Esophagus (tissue), 2 donors: ENCODE measurements around the gene TNFSF12. TPM values are rescaled to one million over a fixed set of nuclear protein-coding genes. Genes with fewer than 3 reads are reported as not detected.

ENCODE experiments used
- H3K27ac ChIP-seq, 2 donors: one replicate each; pipeline ENCODE4 v1.5.1; 2013; ENCODE audit warnings: low read depth in 2 of 2, mild to moderate bottlenecking in 2 of 2, inconsistent platforms in 1 of 2, low read length in 1 of 2, moderate library complexity in 1 of 2
- H3K27me3 ChIP-seq, 2 donors: one replicate each; pipeline ENCODE4 v1.6.1; 2013; ENCODE audit warnings: low read length in 2 of 2, control low read depth in 1 of 2, mild to moderate bottlenecking in 1 of 2; ENCODE audit not compliant: insufficient read depth in 2 of 2, control insufficient read depth in 1 of 2
- H3K36me3 ChIP-seq, 2 donors: one replicate each; pipeline ENCODE4 v1.6.1; 2013; ENCODE audit warnings: low read length in 1 of 2; ENCODE audit not compliant: control insufficient read depth in 2 of 2, insufficient read depth in 2 of 2
- H3K4me1 ChIP-seq, 2 donors: one replicate each; pipeline ENCODE4 v1.6.1; 2013; ENCODE audit warnings: low read length in 1 of 2; ENCODE audit not compliant: control insufficient read depth in 2 of 2, insufficient read depth in 2 of 2
- H3K4me3 ChIP-seq, 2 donors: one replicate each; pipeline ENCODE4 v1.5.1; 2013; ENCODE audit warnings: low read length in 2 of 2, mild to moderate bottlenecking in 2 of 2, low read depth in 1 of 2, moderate library complexity in 1 of 2
- H3K9me3 ChIP-seq, 2 donors: one replicate each; pipeline ENCODE4 v1.6.1; 2013; ENCODE audit warnings: mild to moderate bottlenecking in 2 of 2, low read depth in 1 of 2, low read length in 1 of 2, moderate library complexity in 1 of 2; ENCODE audit not compliant: control insufficient read depth in 2 of 2, insufficient read depth in 1 of 2
- WGBS, 2 donors: extraction: QIAGEN DNeasy Blood & Tissue Kit; methylation state at CpG; one replicate each; pipeline ENCODE4 v1.1.7; 2013; 5-methylcytosine and 5-hydroxymethylcytosine counted together
- polyA plus RNA-seq, 2 donors: library from polyadenylated mRNA; stranded (reverse); fragments of 200-250 nt; gene quantifications; one replicate each; pipeline ENCODE4 v1.2.3, GENCODE V29; 2013
- donor health status: healthy with polysubstance abuse.
- donor health status: Bipolar disorder and iron deficiency.

TNFSF12 gene
- polyA plus RNA-seq, 2 donors: 8.0 to 13.0 TPM

DNA sequence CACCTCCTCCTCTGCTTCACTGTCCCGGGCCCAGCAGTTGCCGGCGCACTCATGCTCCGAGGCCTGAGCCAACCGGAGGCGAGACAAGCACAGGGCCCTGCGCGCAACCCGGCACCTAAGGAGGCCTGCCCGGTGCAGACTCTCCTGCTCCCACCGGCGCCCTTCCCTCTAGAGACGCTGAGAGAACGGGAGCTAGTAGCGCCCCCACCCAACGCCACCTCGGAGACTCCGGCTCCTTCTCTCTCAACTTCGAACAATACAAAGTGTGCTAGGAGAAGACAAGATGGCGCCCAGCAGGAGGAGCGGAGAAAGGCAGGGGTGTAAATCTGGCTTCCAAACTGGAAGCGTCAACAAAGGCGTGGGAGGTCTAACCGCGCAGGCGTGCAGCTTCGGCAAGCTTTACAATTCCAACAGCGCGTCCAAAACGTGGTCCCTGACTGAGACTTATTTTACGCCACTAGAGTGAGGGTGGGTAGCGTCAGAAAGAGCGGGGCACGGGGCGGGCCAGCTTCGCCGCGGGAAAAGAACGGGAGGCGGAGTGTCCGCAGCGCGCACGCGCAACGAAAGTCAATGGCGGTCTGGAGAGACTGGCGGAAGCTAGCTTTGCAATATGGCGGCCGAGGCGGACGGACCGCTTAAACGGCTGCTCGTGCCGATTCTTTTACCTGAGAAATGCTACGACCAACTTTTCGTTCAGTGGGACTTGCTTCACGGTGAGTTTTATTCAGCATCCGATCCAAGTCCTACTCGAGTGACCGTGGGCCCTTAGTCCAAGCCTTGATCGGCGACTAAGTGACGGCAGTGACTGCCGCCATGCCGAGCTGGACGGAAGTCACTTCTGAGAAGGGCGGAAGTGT lies 34.6 kb downstream of the TNFSF12 start, which contains the start of gene MPDU1:
MPDU1 (plus strand) TSS at position 600 of the 857 bp plus-strand sequence; CDS start at position 611, 11 bp downstream.
- H3K9me3 ChIP-seq: no peaks in the 10 kb centered on the region
- WGBS, 2 donors: 14% methylated on average over 69 of the region's 69 CpGs
- peak within 1 kb of the TSS; percentile 65 to 68 for H3K4me3 ChIP-seq
- H3K4me1 ChIP-seq: peaks cover 9 to 40% of the 10 kb centered on the region in 2 donors
- peaks cover 0 to 10% of the 10 kb centered on the region in 2 donors for H3K36me3 ChIP-seq
- H3K27me3 ChIP-seq: no peaks in the 10 kb centered on the region
- H3K27ac ChIP-seq: peak within 1 kb of the TSS; percentile 97 to 100

DNA sequence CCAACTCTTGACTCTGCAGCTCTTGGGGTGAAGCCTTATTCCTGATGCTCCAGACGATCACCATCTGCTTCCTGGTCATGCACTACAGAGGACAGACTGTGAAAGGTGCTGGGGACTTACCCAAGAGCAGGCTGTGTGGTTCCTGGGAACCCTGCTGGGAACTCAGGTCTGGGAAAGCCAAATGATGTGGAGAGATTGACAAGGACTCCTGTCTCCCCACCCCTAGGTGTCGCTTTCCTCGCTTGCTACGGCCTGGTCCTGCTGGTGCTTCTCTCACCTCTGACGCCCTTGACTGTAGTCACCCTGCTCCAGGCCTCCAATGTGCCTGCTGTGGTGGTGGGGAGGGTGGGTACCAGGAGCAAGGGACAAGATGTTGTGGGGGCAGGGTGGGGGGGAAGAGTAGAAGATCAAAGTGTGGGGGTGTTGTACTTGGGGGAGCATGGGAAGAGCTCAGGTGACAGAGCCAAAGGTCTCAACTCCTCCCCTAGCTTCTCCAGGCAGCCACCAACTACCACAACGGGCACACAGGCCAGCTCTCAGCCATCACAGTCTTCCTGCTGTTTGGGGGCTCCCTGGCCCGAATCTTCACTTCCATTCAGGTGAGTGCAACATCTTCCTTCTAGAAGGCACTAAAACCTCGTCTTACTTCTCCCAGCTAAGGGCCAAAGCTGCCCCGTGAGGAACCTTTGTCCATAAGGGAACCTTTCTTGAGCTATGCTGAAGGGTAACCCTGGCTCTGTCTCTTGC lies 38.0 kb downstream of the TNFSF12 start:
- Histone ChIP-seq H3K9me3 (no peaks in the 10 kb centered on the region), H3K36me3 (peaks cover 6 to 9% of the 10 kb centered on the region in 2 donors), H3K27ac (peak overlapping the region; percentile 85 to 97), H3K4me1 (peaks cover 9 to 20% of the 10 kb centered on the region in 2 donors), H3K27me3 (no peaks in the 10 kb centered on the region), H3K4me3 (no peak overlapping the region)
- 45 to 53% methylated on average over 9 of the region's 9 CpGs for WGBS, 2 donors

DNA sequence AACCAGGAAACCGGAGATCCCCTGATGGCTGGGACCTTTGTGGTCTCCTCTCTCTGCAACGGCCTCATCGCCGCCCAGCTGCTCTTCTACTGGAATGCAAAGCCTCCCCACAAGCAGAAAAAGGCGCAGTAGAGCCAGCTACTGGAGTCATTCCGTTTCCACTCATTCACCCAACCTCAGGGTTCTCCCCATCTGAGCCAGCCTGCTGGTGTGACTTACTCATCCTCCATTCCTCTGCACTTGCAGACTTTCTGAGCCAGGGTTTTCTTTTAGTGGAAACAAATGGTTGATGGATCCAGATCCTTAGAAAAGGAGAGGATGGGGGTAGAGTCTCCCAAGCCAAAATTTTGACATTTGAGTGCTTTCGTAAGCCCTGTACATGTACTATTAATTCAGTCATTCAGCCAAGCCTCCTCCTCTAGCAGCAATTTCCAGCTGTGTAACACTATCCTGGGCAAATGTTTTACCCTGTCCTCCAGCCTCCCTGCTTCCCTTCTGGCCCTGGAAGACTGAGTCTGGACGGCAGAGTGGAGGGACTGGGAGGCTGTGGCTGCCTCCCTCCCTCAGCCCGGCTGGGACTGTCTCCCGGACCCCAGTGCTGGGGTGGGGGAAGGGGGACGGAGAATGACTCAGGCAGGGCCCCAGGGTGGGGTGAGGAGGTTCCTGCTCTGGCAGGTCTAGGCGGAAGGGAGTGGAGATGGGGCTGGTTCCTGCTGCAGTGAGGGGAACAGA lies 38.7 kb downstream of the TNFSF12 start:
- Histone ChIP-seq H3K9me3 (no peaks in the 10 kb centered on the region), H3K4me1 (peaks cover 9 to 14% of the 10 kb centered on the region in 2 donors), H3K4me3 (peak overlapping the region; percentile 61 to 72), H3K27me3 (no peaks in the 10 kb centered on the region), H3K27ac (peak overlapping the region; percentile 85 to 97), H3K36me3 (peaks cover 6 to 15% of the 10 kb centered on the region in 2 donors)
- WGBS, 2 donors: 42 to 61% methylated on average over 12 of the region's 12 CpGs

DNA sequence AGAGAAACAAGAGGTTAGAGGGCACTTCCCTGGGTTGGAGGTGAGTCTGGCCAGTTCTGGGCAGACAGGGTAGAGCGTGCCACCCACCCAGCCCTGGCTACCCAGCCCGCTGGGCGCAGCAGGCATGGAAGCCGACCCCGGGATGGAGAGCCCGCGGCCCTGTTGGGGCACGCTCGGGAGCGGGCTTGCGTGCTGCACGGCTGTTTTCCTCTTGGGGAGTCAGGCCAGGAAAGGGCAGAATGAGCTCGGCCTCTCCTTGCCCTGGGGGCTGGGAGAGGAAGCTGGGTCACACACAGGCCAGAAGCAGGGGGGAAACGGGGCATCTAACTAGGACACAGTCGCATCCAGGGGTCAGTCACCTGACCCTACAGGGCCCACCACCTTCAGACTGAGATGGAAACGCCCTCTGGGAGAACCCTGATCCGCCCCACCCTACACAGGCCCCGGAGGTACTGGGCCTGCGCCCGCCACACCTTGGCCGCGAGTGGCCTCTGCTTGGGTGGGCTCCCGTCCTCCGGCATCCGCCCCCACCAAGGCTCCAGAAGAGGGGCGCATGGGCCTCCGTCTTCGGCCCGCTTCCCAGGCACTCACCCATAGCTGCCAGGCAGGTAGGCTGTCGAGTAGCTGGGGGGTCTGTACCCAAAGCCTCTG lies 39.8 kb downstream of the TNFSF12 start:
- peaks cover 12 to 24% of the 10 kb centered on the region in 2 donors for H3K36me3 ChIP-seq
- peak overlapping the region; percentile 61 to 72 for H3K4me3 ChIP-seq
- peaks cover 2 to 6% of the 10 kb centered on the region in 2 donors for H3K4me1 ChIP-seq
- 34 to 51% methylated on average over 27 to 30 of the region's 30 CpGs for WGBS, 2 donors
- H3K9me3 ChIP-seq: no peaks in the 10 kb centered on the region
- peak overlapping the region; percentile 85 to 97 for H3K27ac ChIP-seq
- no peaks in the 10 kb centered on the region for H3K27me3 ChIP-seq

DNA sequence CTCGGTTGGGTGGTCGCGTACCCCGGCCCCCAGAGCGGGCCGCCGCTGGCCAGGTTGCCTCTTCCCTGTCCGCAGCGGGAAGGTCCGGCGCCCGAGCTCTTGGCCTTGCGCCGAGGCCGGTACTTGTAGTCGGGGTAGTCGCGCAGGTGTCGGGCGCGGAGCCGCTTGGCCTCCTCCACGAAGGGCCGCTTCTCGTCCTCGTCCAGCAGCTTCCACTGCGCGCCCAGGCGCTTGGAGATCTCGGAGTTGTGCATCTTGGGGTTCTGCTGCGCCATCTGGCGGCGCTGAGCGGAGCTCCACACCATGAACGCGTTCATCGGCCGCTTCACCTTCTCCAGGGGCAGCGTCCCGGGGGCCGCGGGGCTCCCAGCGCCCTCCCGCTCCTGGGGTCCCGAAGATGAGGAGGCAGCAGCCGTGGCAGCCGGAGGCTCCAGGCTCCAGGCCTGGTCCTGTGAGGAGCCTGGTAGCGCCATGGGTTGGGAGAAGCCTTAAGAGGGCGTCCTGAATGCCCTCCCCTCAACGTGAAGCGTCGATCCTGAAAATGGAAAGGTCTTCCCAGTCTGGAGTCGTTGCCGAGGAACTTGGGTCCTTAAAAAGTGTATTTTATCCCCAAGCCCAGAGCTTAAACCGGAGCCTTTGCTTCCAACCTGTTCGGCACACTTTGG lies 40.5 kb downstream of the TNFSF12 start:
- H3K4me3 ChIP-seq: peak overlapping the region; percentile 61 to 72
- H3K4me1 ChIP-seq: peaks cover 2 to 5% of the 10 kb centered on the region in 2 donors
- 16% methylated on average over 56 of the region's 56 CpGs for WGBS, 2 donors
- peak overlapping the region; percentile 85 to 97 for H3K27ac ChIP-seq
- no peaks in the 10 kb centered on the region for H3K9me3 ChIP-seq
- H3K36me3 ChIP-seq: peaks cover 12 to 26% of the 10 kb centered on the region in 2 donors
- H3K27me3 ChIP-seq: no peaks in the 10 kb centered on the region

DNA sequence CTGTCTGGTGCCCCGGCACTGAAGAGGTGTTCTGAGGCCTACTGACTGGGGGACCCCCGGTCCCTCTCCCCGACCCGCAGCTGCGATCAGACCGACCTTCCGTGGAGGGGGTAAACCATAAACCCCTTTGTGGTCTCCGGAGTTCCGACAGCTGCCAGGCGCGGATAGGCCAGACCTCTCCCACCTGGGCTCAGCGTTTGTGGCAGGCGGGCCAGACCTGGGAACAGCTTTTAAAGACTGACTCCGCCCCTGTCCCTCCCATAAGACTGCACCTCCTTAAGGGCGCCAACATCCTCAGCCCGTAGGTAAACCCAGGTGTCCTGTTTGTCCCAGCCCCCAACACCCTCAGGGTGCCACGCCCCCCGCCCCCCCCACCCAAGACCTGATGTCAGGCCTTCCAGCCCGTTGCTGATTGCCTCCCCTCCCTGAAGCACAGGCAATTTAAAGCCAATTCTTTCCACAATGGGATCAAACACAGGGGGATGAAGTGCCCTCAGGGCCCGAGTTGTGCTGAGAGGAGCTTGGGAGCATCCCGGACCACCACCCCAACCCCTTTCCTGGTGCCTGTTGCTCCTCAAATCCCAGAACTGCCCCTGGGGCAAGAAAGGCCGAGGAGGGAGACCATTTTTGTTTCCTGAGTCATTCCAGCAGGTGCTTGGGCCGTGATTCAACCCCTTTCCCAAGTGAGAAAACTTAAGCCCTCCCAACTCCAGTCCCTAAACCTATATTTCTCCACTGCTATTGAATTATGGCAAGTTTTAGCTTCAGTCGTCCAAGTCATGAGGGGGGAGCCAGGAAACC lies 41.2 kb downstream of the TNFSF12 start, which contains the start of gene SOX15:
SOX15 (minus strand) TSS at position 204 of the 801 bp plus-strand sequence. CDS start 418 bp downstream, outside the sequence.
- no peaks in the 10 kb centered on the region for H3K9me3 ChIP-seq
- H3K27ac ChIP-seq: peak within 1 kb of the TSS; percentile 85 to 97
- 39 to 53% methylated on average over 24 of the region's 24 CpGs for WGBS, 2 donors
- H3K4me3 ChIP-seq: peak within 1 kb of the TSS; percentile 61 to 72
- H3K36me3 ChIP-seq: peaks cover 12 to 30% of the 10 kb centered on the region in 2 donors
- H3K27me3 ChIP-seq: no peaks in the 10 kb centered on the region
- peaks cover 2% of the 10 kb centered on the region in 2 donors for H3K4me1 ChIP-seq

DNA sequence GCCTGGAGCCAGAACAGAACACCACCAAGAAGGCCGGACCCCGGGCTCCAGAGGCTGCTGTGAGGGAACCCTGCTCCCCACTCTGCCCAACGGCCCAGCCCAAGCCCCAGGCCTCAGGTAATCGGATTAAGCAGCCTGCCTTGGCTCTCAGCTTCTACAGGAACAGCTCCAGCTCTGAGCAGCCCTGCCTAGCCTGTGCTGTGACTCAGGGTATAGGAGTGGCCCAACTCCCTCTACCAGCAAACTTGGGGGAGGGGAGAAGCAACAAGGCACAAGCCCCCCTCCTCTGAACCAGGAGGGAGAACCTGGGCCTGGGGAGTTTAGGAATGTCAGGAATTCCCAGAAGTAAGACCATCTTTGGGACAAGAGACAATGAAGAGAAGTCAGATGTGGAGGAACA lies 41.9 kb downstream of the TNFSF12 start:
- Histone ChIP-seq H3K4me3 (no peak overlapping the region), H3K27me3 (no peaks in the 10 kb centered on the region), H3K4me1 (peaks cover 2% of the 10 kb centered on the region in 2 donors), H3K27ac (peak overlapping the region; percentile 85 to 93), H3K9me3 (no peaks in the 10 kb centered on the region), H3K36me3 (peaks cover 12 to 34% of the 10 kb centered on the region in 2 donors)
- 46 to 57% methylated on average over 4 of the region's 4 CpGs for WGBS, 2 donors

DNA sequence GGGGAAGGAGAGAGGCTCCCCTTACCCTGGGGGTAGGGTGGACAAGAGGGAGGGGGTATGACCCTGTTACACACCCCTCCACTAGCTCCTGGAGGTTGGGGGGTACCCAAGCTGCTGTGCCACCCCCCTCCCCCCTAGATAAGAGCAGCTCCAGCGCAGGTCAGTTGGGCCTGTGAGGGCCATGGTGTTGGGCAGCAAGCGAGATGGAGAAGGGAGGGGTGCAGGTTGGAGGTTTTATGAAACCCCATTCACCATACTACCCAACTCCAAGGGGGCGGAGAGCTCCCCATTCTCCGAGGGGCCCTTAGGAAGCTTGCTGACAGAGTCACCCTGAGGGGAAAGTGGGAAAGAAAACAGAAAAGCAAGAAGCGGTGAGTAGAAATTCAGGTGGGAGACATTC lies 42.7 kb downstream of the TNFSF12 start:
- Histone ChIP-seq H3K9me3 (no peaks in the 10 kb centered on the region), H3K27me3 (no peaks in the 10 kb centered on the region), H3K4me3 (no peak overlapping the region), H3K27ac (peak overlapping the region; percentile 85 to 93), H3K4me1 (peaks cover 0 to 2% of the 10 kb centered on the region in 2 donors), H3K36me3 (peaks cover 12 to 33% of the 10 kb centered on the region in 2 donors)
- 88 to 92% methylated on average over 5 of the region's 5 CpGs for WGBS, 2 donors
